K562 (cell line): ENCODE measurements around the gene TAC3. TPM values are rescaled to one million over a fixed set of nuclear protein-coding genes. Genes with fewer than 3 reads are reported as not detected.

Experiments
- ATAC-seq: fragments of 200-7000 bp; cut with Tn5 transposase; 3 replicates; pipeline ENCODE4 v1.9.1; 2020; ENCODE audit warnings: moderate library complexity
- BruUV-seq: library from RNA; stranded (reverse); fragments of 400-500 nt; replicated peaks from 2 replicates; lab custom pipeline; 2021; lab: Mats Ljungman, UMichigan
- CTCF ChIA-PET: fragments of 300-600 bp; formaldehyde crosslinking; extraction: SDS; loops from one replicate; lab custom pipeline; 2021; ENCODE audit warnings: low intra/inter-chr PET ratio; lab: Yijun Ruan, JAX
- POLR2A ChIA-PET: fragments of 300-600, 350-650 bp; sonication (Branson Sonifier 250); formaldehyde crosslinking; extraction: SDS; loops from one replicate; lab custom pipeline; 2021; ENCODE audit warnings: antibody characterized with exemption, inconsistent platforms; lab: Yijun Ruan, JAX
- DNase-seq, 4 experiments: peaks; one replicate each; pipeline versions ENCODE4 v3.0.0 to v3.0.0-alpha.2; 2011 to 2018; ENCODE audit warnings: low spot score in 3 of 4, mixed read lengths in 3 of 4; ENCODE audit errors: extremely low read depth in 1 of 4
- FAIRE-seq: peaks from 2 replicates; lab custom pipeline; 2011; peaks lifted over from hg19 to GRCh38; lab: Jason Lieb, UNC
- H2AFZ ChIP-seq: 2 replicates; pipeline ENCODE4 v1.6.0; 2011; ENCODE audit warnings: low read depth, low read length, control low read depth, inconsistent platforms
- H3K27ac ChIP-seq: fragments of 200-600 bp; 3 replicates; pipeline ENCODE4 v1.8.0; 2011; ENCODE audit warnings: low read depth, mild to moderate bottlenecking, control low read depth, inconsistent platforms, low read length, moderate library complexity, mixed read lengths; ENCODE audit errors: extremely low read depth
- H3K27me3 ChIP-seq, 2 experiments: fragments of 300-600 bp in 1 of 2; 2 replicates in 1 of 2; 3 replicates in 1 of 2; pipeline versions ENCODE4 v1.6.0 to v1.8.0; 2011; ENCODE audit warnings: inconsistent platforms in 2 of 2, low read length in 2 of 2, mild to moderate bottlenecking in 1 of 2, mixed read lengths in 1 of 2, moderate library complexity in 1 of 2; ENCODE audit not compliant: control insufficient read depth in 2 of 2, insufficient read depth in 2 of 2
- H3K36me3 ChIP-seq: fragments of 300-600 bp; 3 replicates; pipeline ENCODE4 v1.8.0; 2011; ENCODE audit warnings: mild to moderate bottlenecking, low read length, inconsistent platforms; ENCODE audit not compliant: control insufficient read depth, insufficient read depth
- H3K4me1 ChIP-seq, 2 experiments: fragments of 200-600 bp in 1 of 2; replicated peaks in 1 of 2; 2 replicates in 1 of 2; 3 replicates in 1 of 2; pipeline versions ENCODE4 v1.5.1 to v1.8.0; 2011; ENCODE audit warnings: inconsistent platforms in 2 of 2, low read length in 2 of 2, mild to moderate bottlenecking in 1 of 2, mixed read lengths in 1 of 2, moderate library complexity in 1 of 2; ENCODE audit not compliant: control insufficient read depth in 2 of 2, insufficient read depth in 2 of 2
- H3K4me2 ChIP-seq: 2 replicates; pipeline ENCODE4 v1.6.1; 2011; ENCODE audit warnings: low read length, control low read depth, inconsistent platforms, mixed read lengths; ENCODE audit not compliant: insufficient read depth
- H3K4me3 ChIP-seq: fragments of 200-600 bp; sonication (generic), shearing (Covaris generic); 2 replicates; pipeline ENCODE4 v1.5.1; 2016; ENCODE audit warnings: control low read depth, inconsistent platforms
- H3K79me2 ChIP-seq: fragments of 200-600 bp; 3 replicates; pipeline ENCODE4 v1.8.0; 2011; ENCODE audit warnings: low read length, inconsistent platforms; ENCODE audit not compliant: control insufficient read depth, insufficient read depth
- H3K9ac ChIP-seq, 2 experiments: 2 replicates each; pipeline versions ENCODE4 v1.6.0 to v1.6.1; 2011; ENCODE audit warnings: low read depth in 2 of 2, low read length in 2 of 2, control low read depth in 1 of 2, inconsistent platforms in 1 of 2, mild to moderate bottlenecking in 1 of 2, mixed read lengths in 1 of 2; ENCODE audit not compliant: insufficient read depth in 1 of 2
- H3K9me1 ChIP-seq: one replicate; pipeline ENCODE4 v1.6.0; 2011; ENCODE audit warnings: inconsistent platforms, mild to moderate bottlenecking, low read length, moderate library complexity; ENCODE audit not compliant: control insufficient read depth, insufficient read depth
- H3K9me3 ChIP-seq: replicated peaks from 2 replicates; pipeline ENCODE4 v1.5.1; 2011; ENCODE audit warnings: low read depth, low read length, inconsistent platforms; ENCODE audit not compliant: control insufficient read depth, insufficient read depth
- H4K20me1 ChIP-seq: replicated peaks from 2 replicates; pipeline ENCODE4 v1.6.1; 2011; ENCODE audit warnings: low read length, inconsistent platforms, mixed read lengths; ENCODE audit not compliant: control insufficient read depth, insufficient read depth
- CBFB ChIP-seq: sonication (generic); formaldehyde crosslinking; IDR thresholded peaks from 2 replicates; pipeline ENCODE4 v1.4.0; 2020; ENCODE audit warnings: mild to moderate bottlenecking, missing genetic modification reagents
- DPF2 ChIP-seq: fragments of 450-650 bp; IDR thresholded peaks from 2 replicates; pipeline ENCODE4 v1.6.1; 2016
- ESRRA ChIP-seq: fragments of 450-650 bp; IDR thresholded peaks from 2 replicates; pipeline ENCODE4 v1.6.1; 2014; ENCODE audit warnings: low read depth, mild to moderate bottlenecking, moderate library complexity, borderline replicate concordance
- FOXM1 ChIP-seq, 2 experiments: fragments of 450-650 bp in 1 of 2; sonication (generic) in 1 of 2; formaldehyde crosslinking in 1 of 2; IDR thresholded peaks; 2 replicates each; pipeline versions ENCODE4 v1.6.1 to v1.9.0; 2017 to 2022; ENCODE audit warnings: low read depth in 2 of 2, mild to moderate bottlenecking in 2 of 2, missing genetic modification reagents in 1 of 2, moderate library complexity in 1 of 2
- PRMT5 ChIP-seq: sonication (generic); formaldehyde crosslinking; IDR thresholded peaks from 2 replicates; pipeline ENCODE4 v1.5.0; 2020; ENCODE audit warnings: missing genetic modification reagents
- ZNF76 ChIP-seq: fragments of 250-450 bp; sonication (Bioruptor Pico); IDR thresholded peaks from 2 replicates; pipeline ENCODE4 v1.4.0; 2020; ENCODE audit warnings: mild to moderate bottlenecking, moderate library complexity, borderline replicate concordance
- WGBS: fragments of 100-300 bp; shearing (Covaris generic); methylation state at CpG from one replicate; pipeline ENCODE4 v1.1.6; 2016; ENCODE audit warnings: low coverage, mixed read lengths; ENCODE audit not compliant: insufficient coverage; ENCODE audit errors: missing lambda C conversion rate; 5-methylcytosine and 5-hydroxymethylcytosine counted together
- in situ Hi-C: fragments of 300-500 bp; cut with MboI; formaldehyde crosslinking; loops from 4 replicates; pipeline ENCODE4 v1.15.0; 2018; ENCODE audit warnings: inconsistent platforms, mixed read lengths
- intact Hi-C: fragments of 100-400 bp; cut with micrococcal nuclease; formaldehyde crosslinking; loops from 2 replicates; pipeline ENCODE4 v1.14.2; 2022
- polyA plus RNA-seq, 8 experiments: library from polyadenylated mRNA; depleted of rRNA in 4 of 8; stranded (reverse) in 5 of 8; unstranded in 3 of 8; fragments of >200 nt; fragmentation: Nextera tagmentation in 2 of 8; fragmentation: Illumina TruSeq in 1 of 8; extraction: Ambion mirVana in 2 of 8; extraction: Trizol in 1 of 8; gene quantifications; 2 replicates each; pipeline versions ENCODE4 v1.2.1 to v1.2.3, GENCODE V29; 2011 to 2014; ENCODE audit warnings: inconsistent platforms in 1 of 8, missing spikeins in 1 of 8
- total RNA-seq, 7 experiments: library from RNA; depleted of rRNA in 6 of 7; stranded (reverse); fragments of >200 nt in 6 of 7; fragmentation: Illumina TruSeq in 2 of 7; extraction: Trizol in 2 of 7; gene quantifications; 2 replicates each; pipeline versions ENCODE4 v1.2.1 to v1.2.3, GENCODE V29; 2011 to 2021; ENCODE audit warnings: low replicate concordance in 1 of 7
- TF ChIP-seq, protein P1 (sequence below): fragments of 450-650 bp; formaldehyde crosslinking; IDR thresholded peaks from 2 replicates; pipeline ENCODE4 v1.4.0; 2022; ENCODE audit warnings: missing genetic modification characterization

The TAC3 gene
- total and polyA plus RNA-seq, 9 of the 15 experiments (the other 6 are each of a cell fraction or from before 2014, with no cell fraction given), result 0.29 to 2.8 (median 1.4) TPM

DNA sequence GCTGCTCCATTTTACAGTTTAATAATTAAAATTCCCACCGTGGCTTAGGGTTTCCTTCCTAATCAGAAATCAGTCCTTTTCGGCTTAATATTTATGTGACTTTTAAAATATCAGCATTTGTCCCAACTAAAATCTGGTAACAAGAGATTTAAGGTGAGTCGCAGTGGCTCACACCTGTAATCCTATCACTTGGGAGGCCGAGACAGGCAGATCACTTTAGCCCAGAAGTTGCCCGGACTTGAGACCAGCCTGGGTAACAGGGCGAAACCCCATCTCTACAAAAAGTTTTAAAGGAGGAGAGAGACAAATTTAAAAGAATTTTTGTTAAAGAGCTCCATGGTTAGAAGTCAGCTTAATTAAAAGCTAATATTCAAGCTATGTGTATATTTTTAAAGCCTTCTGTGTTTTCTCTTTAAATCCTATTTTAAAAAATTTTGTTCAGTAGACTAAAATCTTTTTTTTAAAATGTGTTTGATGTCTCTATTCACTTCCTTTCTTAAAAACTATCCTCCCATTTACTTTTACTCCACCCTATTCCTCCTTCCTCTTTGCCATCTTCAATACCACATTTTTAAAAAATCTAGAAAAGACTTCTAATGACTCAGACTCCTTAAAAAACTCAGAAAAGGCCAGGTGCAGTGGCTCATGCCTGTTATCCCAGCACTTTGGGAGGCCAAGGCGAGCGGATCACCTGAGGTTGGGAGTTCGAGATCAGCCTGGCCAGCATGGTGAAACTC lies 3.8 kb upstream of the TAC3 start:
- no peak overlapping the region for H3K9ac ChIP-seq
- in situ Hi-C loops, result loop anchor here (5.0 kb wide), 1 partner anchor 157 kb away; no protein-coding TSS in a partner anchor
- intact Hi-C loops, result no loop called here
- no peaks in the 10 kb centered on the region for H3K36me3 ChIP-seq
- peak; percentile 57 for FAIRE-seq
- H3K27ac ChIP-seq, result no peak overlapping the region
- WGBS, result 57% methylated on average over 9 of the region's 9 CpGs
- no peak overlapping the region for H3K4me2 ChIP-seq
- H3K9me3 ChIP-seq, result no peaks in the 10 kb centered on the region
- no peaks in the 10 kb centered on the region for H4K20me1 ChIP-seq
- no peaks in the 10 kb centered on the region for H3K27me3 ChIP-seq
- CTCF ChIA-PET, result interaction anchor here (1.1 kb wide), 1 partner anchor 90 kb away, joined by 4 read pairs; no protein-coding TSS in a partner anchor
- H3K9me1 ChIP-seq, result no peaks in the 10 kb centered on the region
- BruUV-seq, result no TSS peak
- no peak for ATAC-seq
- 0 out of 2 replicates have a peak overlapping the region, but pooled peaks have one; percentile 24 for H2AFZ ChIP-seq
- H3K4me1 ChIP-seq, result peaks cover 6 to 9% of the 10 kb centered on the region in 2 experiments; a peak in 4 of 5 replicates
- no peak overlapping the region for H3K4me3 ChIP-seq
- no peaks in the 10 kb centered on the region for H3K79me2 ChIP-seq
- TF ChIP-seq, protein P1, sequence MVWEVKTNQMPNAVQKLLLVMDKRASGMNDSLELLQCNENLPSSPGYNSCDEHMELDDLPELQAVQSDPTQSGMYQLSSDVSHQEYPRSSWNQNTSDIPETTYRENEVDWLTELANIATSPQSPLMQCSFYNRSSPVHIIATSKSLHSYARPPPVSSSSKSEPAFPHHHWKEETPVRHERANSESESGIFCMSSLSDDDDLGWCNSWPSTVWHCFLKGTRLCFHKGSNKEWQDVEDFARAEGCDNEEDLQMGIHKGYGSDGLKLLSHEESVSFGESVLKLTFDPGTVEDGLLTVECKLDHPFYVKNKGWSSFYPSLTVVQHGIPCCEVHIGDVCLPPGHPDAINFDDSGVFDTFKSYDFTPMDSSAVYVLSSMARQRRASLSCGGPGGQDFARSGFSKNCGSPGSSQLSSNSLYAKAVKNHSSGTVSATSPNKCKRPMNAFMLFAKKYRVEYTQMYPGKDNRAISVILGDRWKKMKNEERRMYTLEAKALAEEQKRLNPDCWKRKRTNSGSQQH (CRISPR knock-in tag), result no peak
- TF ChIP-seq CBFB, result no peak
- TF ChIP-seq ESRRA, result no peak
- TF ChIP-seq PRMT5 (CRISPR knock-in tag), result no peak
- TF ChIP-seq ZNF76 (CRISPR knock-in tag), result no peak
- no peak for TF ChIP-seq DPF2
- TF ChIP-seq FOXM1 (IDR thresholded peaks at IDR 0.05; ENCODE audit: low read depth), result no peak
- TF ChIP-seq FOXM1 (CRISPR knock-in tag; IDR thresholded peaks at IDR 0.05; ENCODE audit: low read depth), result no peak
- TF ChIP-seq, all 486 proteins: peak for 0
- POLR2A ChIA-PET, result interaction anchor here (0.5 to 1.7 kb wide), 5 partner anchors 11 to 302 kb away, joined by 3 to 4 read pairs (median 4); no protein-coding TSS in a partner anchor
- DNase-seq, result no peak
